Measurements from ENCODE around the gene MRE11.

The MRE11 gene

DNA sequence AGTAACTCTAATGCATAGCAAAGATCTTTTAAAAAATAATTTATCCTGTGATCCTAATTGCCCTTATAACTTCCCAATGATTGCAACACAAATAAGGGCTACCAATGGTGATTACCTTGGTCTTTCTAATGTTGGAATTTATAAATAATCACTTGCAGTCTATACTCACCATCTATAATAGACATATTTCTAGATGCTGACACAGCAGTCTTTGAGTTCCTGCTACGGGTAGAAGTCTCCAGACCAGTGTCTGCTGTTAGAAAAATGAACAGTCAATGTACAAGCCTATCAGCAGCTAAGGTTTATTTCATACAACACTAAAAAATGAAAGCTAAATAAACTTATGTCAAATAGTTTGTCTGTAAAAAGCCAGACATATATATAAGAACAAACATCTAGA, 48.0 kb downstream of the MRE11 start:
- Histone ChIP-seq H3K4me3 (ENCODE audit: low read depth in 1 of 2, low read length in 1 of 2) (no peak overlapping the region), H3K27ac (no peak overlapping the region), H3K9me3 (no peaks in the 10 kb centered on the region), H3K36me3 (peaks cover 49% of the 10 kb centered on the region), H3K4me1 (ENCODE audit: control insufficient read depth in 1 of 2, insufficient read depth in 1 of 2, low read depth in 1 of 2, low read length in 1 of 2) (no peaks in the 10 kb centered on the region), H3K27me3 (no peaks in the 10 kb centered on the region)
- no peak for TF ChIP-seq CTCF (IDR thresholded peaks at IDR 0.05)

GRCh38 chr11:94433049-94433448, 60.6 kb downstream of the MRE11 start:
- TF ChIP-seq CTCF (IDR thresholded peaks at IDR 0.05), result no peak
- H3K4me1 ChIP-seq (ENCODE audit: control insufficient read depth in 1 of 2, insufficient read depth in 1 of 2, low read depth in 1 of 2, low read length in 1 of 2), result no peaks in the 10 kb centered on the region
- H3K36me3 ChIP-seq, result peaks cover 57% of the 10 kb centered on the region
- H3K9me3 ChIP-seq, result no peaks in the 10 kb centered on the region
- H3K27ac ChIP-seq, result no peak overlapping the region
- no peaks in the 10 kb centered on the region for H3K27me3 ChIP-seq
- H3K4me3 ChIP-seq (ENCODE audit: low read depth in 1 of 2, low read length in 1 of 2), result no peak overlapping the region

- peaks cover 44% of the 10 kb centered on the region for H3K36me3 ChIP-seq
- no peak overlapping the region for H3K4me3 ChIP-seq (ENCODE audit: low read depth in 1 of 2, low read length in 1 of 2)
- no peak for TF ChIP-seq CTCF (IDR thresholded peaks at IDR 0.05)
- H3K27me3 ChIP-seq, result no peaks in the 10 kb centered on the region
- H3K27ac ChIP-seq, result no peak overlapping the region
- H3K9me3 ChIP-seq, result no peaks in the 10 kb centered on the region
- no peaks in the 10 kb centered on the region for H3K4me1 ChIP-seq (ENCODE audit: control insufficient read depth in 1 of 2, insufficient read depth in 1 of 2, low read depth in 1 of 2, low read length in 1 of 2)
Observed at GRCh38 chr11:94424662-94425061, 69.0 kb downstream of the MRE11 start.

- Histone ChIP-seq H3K4me1 (ENCODE audit: control insufficient read depth in 1 of 2, insufficient read depth in 1 of 2, low read depth in 1 of 2, low read length in 1 of 2) (no peaks in the 10 kb centered on the region), H3K9me3 (no peaks in the 10 kb centered on the region), H3K27me3 (no peaks in the 10 kb centered on the region), H3K36me3 (peaks cover 44% of the 10 kb centered on the region), H3K27ac (no peak overlapping the region), H3K4me3 (ENCODE audit: low read depth in 1 of 2, low read length in 1 of 2) (no peak overlapping the region)
- TF ChIP-seq CTCF (IDR thresholded peaks at IDR 0.05), result no peak
Observed at GRCh38 chr11:94424011-94424410, 69.6 kb downstream of the MRE11 start.

- TF ChIP-seq CTCF (IDR thresholded peaks at IDR 0.05), result no peak
- H3K4me3 ChIP-seq (ENCODE audit: low read depth in 1 of 2, low read length in 1 of 2), result no peak overlapping the region
- peaks cover 43% of the 10 kb centered on the region for H3K36me3 ChIP-seq
- no peak overlapping the region for H3K27ac ChIP-seq
- no peaks in the 10 kb centered on the region for H3K27me3 ChIP-seq
- H3K4me1 ChIP-seq (ENCODE audit: control insufficient read depth in 1 of 2, insufficient read depth in 1 of 2, low read depth in 1 of 2, low read length in 1 of 2), result no peaks in the 10 kb centered on the region
- no peaks in the 10 kb centered on the region for H3K9me3 ChIP-seq
Observed at GRCh38 chr11:94423507-94423906, 70.1 kb downstream of the MRE11 start.

All from neutrophil (primary cell).